Left colon (tissue), 2 donors: ENCODE measurements around the gene ATP6V0A1. TPM values are rescaled to one million over a fixed set of nuclear protein-coding genes. Genes with fewer than 3 reads are reported as not detected.
A peak's percentile ranks its signal among the peaks of the same experiment; 100 is the strongest.
"Not testable (repeated sequence)": the region's sequence is repeated elsewhere in the genome, so short reads cannot be mapped to it uniquely, and the experiment has no call there.

Experiments
- ATAC-seq: fragments of 200-7000 bp; cut with Tn5 transposase; one replicate; pipeline ENCODE4 v1.9.1; 2020; ENCODE audit warnings: mild to moderate bottlenecking, moderate library complexity
- DNase-seq, 2 donors: peaks; one replicate each; pipeline ENCODE4 v3.0.0-alpha.2; 2020
- intact Hi-C, 2 donors: fragments of 100-400 bp; cut with DNase I in 1 of 2; cut with micrococcal nuclease in 1 of 2; formaldehyde crosslinking; loops; one replicate each; pipeline versions ENCODE4 v1.11.2 to v1.14.0; 2022; cut with DNase I, micrococcal nuclease
- total RNA-seq, 2 donors: library from RNA; stranded (reverse); fragmentation: NEBNext Ultra II Directional; extraction: Animal tissue kit (Norgen Biotek cat#: 25700); gene quantifications; one replicate each; pipeline ENCODE4 v1.2.1, GENCODE V29; 2021
- donor health status: DM: no; HTN: no; CAD: no.
- donor health status: DM: yes; HTN: yes; CAD: no.

ATP6V0A1 gene
- total RNA-seq, 2 donors from 2014 or later: 92.6 to 96.2 TPM

- no peak for ATAC-seq
- intact Hi-C loops: no loop called here
- no peak for DNase-seq
Measured at GRCh38 chr17:42460371-42460770, 1.7 kb downstream of the ATP6V0A1 start.

- ATAC-seq (peak; percentile 77), DNase-seq (no peak)
- intact Hi-C loops: no loop called here
Measured at GRCh38 chr17:42463976-42464400, 5.3 kb downstream of the ATP6V0A1 start.

- DNase-seq: no peak
- intact Hi-C loops: no loop called here
- no peak for ATAC-seq
Measured at GRCh38 chr17:42467889-42468288, 9.2 kb downstream of the ATP6V0A1 start.

GRCh38 chr17:42472709-42473521 lies 14.2 kb downstream of the ATP6V0A1 start:
- intact Hi-C loops: no loop called here
- ATAC-seq: no peak
- DNase-seq: no peak

- DNase-seq (no peak), ATAC-seq (no peak)
- intact Hi-C loops: no loop called here
Measured at GRCh38 chr17:42474276-42474675, 15.6 kb downstream of the ATP6V0A1 start.

- intact Hi-C loops: no loop called here
- DNase-seq (no peak), ATAC-seq (peak; percentile 79)
Measured at GRCh38 chr17:42475121-42475520, 16.4 kb downstream of the ATP6V0A1 start.

- ATAC-seq: no peak
- no peak for DNase-seq
- intact Hi-C loops: no loop called here
Measured at GRCh38 chr17:42475835-42476234, 17.2 kb downstream of the ATP6V0A1 start.

- ATAC-seq (no peak), DNase-seq (no peak)
- intact Hi-C loops: no loop called here
Measured at GRCh38 chr17:42476411-42476810, 17.7 kb downstream of the ATP6V0A1 start.

- ATAC-seq: no peak
Measured at GRCh38 chr17:42477173-42477572, 18.5 kb downstream of the ATP6V0A1 start.

GRCh38 chr17:42477824-42478223 lies 19.1 kb downstream of the ATP6V0A1 start:
- ATAC-seq, intact Hi-C loops: not testable (repeated sequence)

More at GRCh38 chr17:42477173-42477572, 18.5 kb downstream of the ATP6V0A1 start:
- no peak for DNase-seq
- intact Hi-C loops: no loop called here

GRCh38 chr17:42484304-42484703 lies 25.6 kb downstream of the ATP6V0A1 start:
- peak; percentile 93 for ATAC-seq
- peak in 1 of 2 donors; percentile 16 for DNase-seq
- intact Hi-C loops: no loop called here

More at GRCh38 chr17:42477824-42478223, 19.1 kb downstream of the ATP6V0A1 start:
- DNase-seq: not testable (repeated sequence)

GRCh38 chr17:42485680-42486079 lies 27.0 kb downstream of the ATP6V0A1 start:
- DNase-seq: no peak
- intact Hi-C loops: no loop called here
- ATAC-seq: no peak

- DNase-seq: no peak
- intact Hi-C loops: no loop called here
- ATAC-seq: no peak
Measured at GRCh38 chr17:42488032-42488431, 29.4 kb downstream of the ATP6V0A1 start.

- intact Hi-C loops: no loop called here
- ATAC-seq (no peak), DNase-seq (no peak)
Measured at GRCh38 chr17:42493319-42493718, 34.6 kb downstream of the ATP6V0A1 start.

GRCh38 chr17:42494673-42495072 lies 36.0 kb downstream of the ATP6V0A1 start:
- intact Hi-C loops: no loop called here
- DNase-seq (no peak), ATAC-seq (no peak)

GRCh38 chr17:42498828-42499227 lies 40.1 kb downstream of the ATP6V0A1 start:
- intact Hi-C loops: no loop called here
- ATAC-seq: no peak
- DNase-seq: no peak

- intact Hi-C loops: no loop called here
- DNase-seq: no peak
- no peak for ATAC-seq
Measured at GRCh38 chr17:42502091-42502490, 43.4 kb downstream of the ATP6V0A1 start.

GRCh38 chr17:42502926-42503325 lies 44.2 kb downstream of the ATP6V0A1 start:
- no peak for DNase-seq

GRCh38 chr17:42507671-42508070 lies 49.0 kb downstream of the ATP6V0A1 start:
- ATAC-seq: no peak
- DNase-seq: no peak
- intact Hi-C loops: no loop called here

More at GRCh38 chr17:42502926-42503325, 44.2 kb downstream of the ATP6V0A1 start:
- intact Hi-C loops: no loop called here
- ATAC-seq: no peak

- intact Hi-C loops: no loop called here
- DNase-seq (no peak), ATAC-seq (no peak)
Measured at GRCh38 chr17:42508426-42509165, 49.9 kb downstream of the ATP6V0A1 start.
